Stimulated activated CD4-positive, alpha-beta T cell treated with anti-CD3 and anti-CD28 coated beads, Interleukin-2, amount 100 ng/mL, for 24 hours (primary cell): ENCODE results near the gene ITGB4.
A peak's percentile ranks its signal among the peaks of the same experiment; 100 is the strongest.
"Not testable (repeated sequence)": the region's sequence is repeated elsewhere in the genome, so short reads cannot be mapped to it uniquely, and the experiment has no call there.

Experiments
- DNase-seq, 2 donors: peaks; one replicate each; pipeline ENCODE4 v3.0.0-alpha.2; 2020

ITGB4 gene

GRCh38 chr17:75754378-75755204 is 33.3 kb downstream of the ITGB4 start:
- no peak for DNase-seq

- DNase-seq, result no peak
These were observed 34.1 kb downstream of the ITGB4 start for GRCh38 chr17:75755205-75755901.

GRCh38 chr17:75755990-75756389 is 34.7 kb downstream of the ITGB4 start:
- no peak for DNase-seq

- no peak for DNase-seq
These were observed 35.3 kb downstream of the ITGB4 start for GRCh38 chr17:75756451-75757085.

GRCh38 chr17:75757086-75757681 is 35.9 kb downstream of the ITGB4 start:
- no peak for DNase-seq

- DNase-seq, result no peak
These were observed 37.1 kb downstream of the ITGB4 start for GRCh38 chr17:75758131-75758905.

GRCh38 chr17:75759457-75759856 is 38.2 kb downstream of the ITGB4 start:
- no peak for DNase-seq

- not testable (repeated sequence) for DNase-seq
These were observed 38.9 kb downstream of the ITGB4 start for GRCh38 chr17:75759978-75760640.

- no peak for DNase-seq
These were observed 41.4 kb downstream of the ITGB4 start for GRCh38 chr17:75762513-75763268.

- no peak for DNase-seq
These were observed 42.0 kb downstream of the ITGB4 start for GRCh38 chr17:75763269-75763607.

- no peak for DNase-seq
These were observed 42.6 kb downstream of the ITGB4 start for GRCh38 chr17:75763613-75764416.

GRCh38 chr17:75764417-75764710 is 43.1 kb downstream of the ITGB4 start:
- no peak for DNase-seq

- DNase-seq, result peak; percentile 73 to 80
These were observed 43.6 kb downstream of the ITGB4 start, which contains the start of gene GALK1 for GRCh38 chr17:75764711-75765421. GALK1 (minus strand) TSS chr17:75765192; CDS start chr17:75765136, 56 bp downstream.

GRCh38 chr17:75765981-75766380 is 44.7 kb downstream of the ITGB4 start:
- DNase-seq, result no peak

- no peak for DNase-seq
These were observed 46.6 kb downstream of the ITGB4 start for GRCh38 chr17:75767881-75768280.

GRCh38 chr17:75769536-75769935 is 48.3 kb downstream of the ITGB4 start:
- DNase-seq, result no peak

GRCh38 chr17:75771334-75772281 is 50.3 kb downstream of the ITGB4 start:
- DNase-seq, result no peak

GRCh38 chr17:75773121-75773807 is 52.0 kb downstream of the ITGB4 start:
- no peak for DNase-seq
